H1 (cell line): ENCODE results near the gene CKB.

ENCODE experiments used
- ATF3 ChIP-seq: IDR thresholded peaks from 2 replicates; pipeline ENCODE4 v1.6.1; 2011; ENCODE audit warnings: low read depth, mild to moderate bottlenecking, low read length; ENCODE audit not compliant: insufficient read depth
- BRCA1 ChIP-seq: IDR thresholded peaks from 2 replicates; pipeline ENCODE4 v1.6.1; 2012; ENCODE audit warnings: low read depth, low read length, improper control_type of control experiment
- CEBPB ChIP-seq: IDR thresholded peaks from 2 replicates; pipeline ENCODE4 v1.6.1; 2012; ENCODE audit warnings: low read depth, low read length
- EP300 ChIP-seq, 2 experiments: IDR thresholded peaks; 1 replicate in 1 of 2; 2 replicates in 1 of 2; pipeline ENCODE4 v1.6.1; 2011 to 2012; ENCODE audit warnings: low read depth in 2 of 2, low read length in 2 of 2, mild to moderate bottlenecking in 2 of 2, borderline replicate concordance in 1 of 2, inconsistent platforms in 1 of 2, moderate library complexity in 1 of 2
- POLR2A ChIP-seq, 2 experiments: IDR thresholded peaks; 1 replicate in 1 of 2; 2 replicates in 1 of 2; pipeline ENCODE4 v1.6.1; 2011; ENCODE audit warnings: low read depth in 2 of 2, low read length in 2 of 2, mild to moderate bottlenecking in 2 of 2; ENCODE audit errors: control extremely low read depth in 1 of 2
- RAD21 ChIP-seq, 2 experiments: IDR thresholded peaks in 1 of 2; conservative IDR thresholded peaks in 1 of 2; 2 replicates each; pipeline ENCODE4 v1.6.1; 2011; ENCODE audit warnings: low read depth in 2 of 2, low read length in 2 of 2, improper control_type of control experiment in 1 of 2, inconsistent platforms in 1 of 2, mild to moderate bottlenecking in 1 of 2, moderate library complexity in 1 of 2
- RFX5 ChIP-seq: IDR thresholded peaks from 2 replicates; pipeline ENCODE4 v1.6.1; 2011; ENCODE audit warnings: low read depth, low read length, improper control_type of control experiment, borderline replicate concordance
- TF ChIP-seq, protein P1 (sequence below), 3 experiments: IDR thresholded peaks; 1 replicate in 2 of 3; 2 replicates in 1 of 3; pipeline versions ENCODE4 v1.5.1 to v1.6.1; 2011; ENCODE audit warnings: low read length in 3 of 3, mild to moderate bottlenecking in 3 of 3, inconsistent platforms in 2 of 3, low read depth in 1 of 3, moderate library complexity in 1 of 3; ENCODE audit not compliant: insufficient read depth in 1 of 3; ENCODE audit errors: control extremely low read depth in 1 of 3
- TF ChIP-seq, protein P2 (sequence below): IDR thresholded peaks from 2 replicates; pipeline ENCODE4 v1.6.1; 2012; ENCODE audit warnings: inconsistent platforms
- TF ChIP-seq, protein P3 (sequence below): IDR thresholded peaks from 2 replicates; pipeline ENCODE4 v1.6.1; 2012; ENCODE audit warnings: low read length, inconsistent platforms

DNA sequence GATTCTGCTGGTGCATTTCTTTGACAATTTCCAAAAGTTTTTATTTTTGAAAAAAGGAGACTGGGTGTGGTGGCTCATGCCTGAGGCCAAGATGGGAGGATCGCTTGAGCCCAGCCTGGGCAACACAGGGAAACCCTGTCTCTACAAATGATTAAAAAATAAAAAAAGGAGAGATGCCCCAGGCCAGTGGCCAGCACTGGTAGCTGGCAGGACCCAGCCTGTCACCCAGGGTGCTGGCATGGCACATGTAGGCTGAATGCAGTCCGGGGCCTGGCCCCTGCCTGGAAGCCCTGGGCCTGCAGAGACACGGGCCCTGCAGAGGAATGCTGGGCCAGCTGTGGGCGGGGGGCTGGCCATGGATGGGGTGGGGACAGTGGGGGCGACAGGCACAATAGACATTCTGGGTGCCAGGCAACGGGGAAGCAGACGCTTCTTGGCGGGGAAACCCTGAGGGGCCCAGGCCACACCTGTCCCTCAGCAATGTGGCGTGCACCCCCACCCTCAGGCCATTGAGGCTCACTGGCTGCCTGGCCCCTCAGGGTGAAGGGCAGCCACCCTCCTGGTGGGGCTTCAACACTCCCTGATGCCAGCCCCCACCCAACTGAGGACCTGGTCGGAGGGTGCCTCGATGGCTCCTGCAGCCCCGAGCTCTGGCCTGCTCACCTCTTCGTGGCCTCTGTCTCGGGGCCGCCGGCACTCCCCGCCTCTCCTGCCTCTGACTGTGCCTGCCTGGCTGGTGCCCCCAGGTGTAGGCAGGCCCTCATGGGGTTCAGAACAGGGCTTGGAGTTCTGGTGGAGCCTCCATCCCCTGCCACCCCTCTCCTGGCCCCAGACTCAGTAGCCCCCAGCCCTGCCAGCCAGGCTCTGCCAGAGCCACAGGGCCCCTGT lies 18.4 kb upstream of the CKB start:
- TF ChIP-seq, protein P1, sequence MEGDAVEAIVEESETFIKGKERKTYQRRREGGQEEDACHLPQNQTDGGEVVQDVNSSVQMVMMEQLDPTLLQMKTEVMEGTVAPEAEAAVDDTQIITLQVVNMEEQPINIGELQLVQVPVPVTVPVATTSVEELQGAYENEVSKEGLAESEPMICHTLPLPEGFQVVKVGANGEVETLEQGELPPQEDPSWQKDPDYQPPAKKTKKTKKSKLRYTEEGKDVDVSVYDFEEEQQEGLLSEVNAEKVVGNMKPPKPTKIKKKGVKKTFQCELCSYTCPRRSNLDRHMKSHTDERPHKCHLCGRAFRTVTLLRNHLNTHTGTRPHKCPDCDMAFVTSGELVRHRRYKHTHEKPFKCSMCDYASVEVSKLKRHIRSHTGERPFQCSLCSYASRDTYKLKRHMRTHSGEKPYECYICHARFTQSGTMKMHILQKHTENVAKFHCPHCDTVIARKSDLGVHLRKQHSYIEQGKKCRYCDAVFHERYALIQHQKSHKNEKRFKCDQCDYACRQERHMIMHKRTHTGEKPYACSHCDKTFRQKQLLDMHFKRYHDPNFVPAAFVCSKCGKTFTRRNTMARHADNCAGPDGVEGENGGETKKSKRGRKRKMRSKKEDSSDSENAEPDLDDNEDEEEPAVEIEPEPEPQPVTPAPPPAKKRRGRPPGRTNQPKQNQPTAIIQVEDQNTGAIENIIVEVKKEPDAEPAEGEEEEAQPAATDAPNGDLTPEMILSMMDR (IDR thresholded peaks at IDR 0.05; ENCODE audit: control extremely low read depth in 1 of 3, insufficient read depth in 1 of 3, low read depth in 1 of 3, low read length in 3 of 3) = no peak
- TF ChIP-seq, protein P2, sequence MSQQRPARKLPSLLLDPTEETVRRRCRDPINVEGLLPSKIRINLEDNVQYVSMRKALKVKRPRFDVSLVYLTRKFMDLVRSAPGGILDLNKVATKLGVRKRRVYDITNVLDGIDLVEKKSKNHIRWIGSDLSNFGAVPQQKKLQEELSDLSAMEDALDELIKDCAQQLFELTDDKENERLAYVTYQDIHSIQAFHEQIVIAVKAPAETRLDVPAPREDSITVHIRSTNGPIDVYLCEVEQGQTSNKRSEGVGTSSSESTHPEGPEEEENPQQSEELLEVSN = no peak
- TF ChIP-seq CEBPB = no peak
- no peak for TF ChIP-seq RFX5
- TF ChIP-seq RAD21 (IDR thresholded peaks at IDR 0.05 in 1 of 2, conservative IDR thresholded peaks at IDR 0.05 in 1 of 2; ENCODE audit: low read depth in 2 of 2, low read length in 2 of 2) = no peak
- TF ChIP-seq, protein P3, sequence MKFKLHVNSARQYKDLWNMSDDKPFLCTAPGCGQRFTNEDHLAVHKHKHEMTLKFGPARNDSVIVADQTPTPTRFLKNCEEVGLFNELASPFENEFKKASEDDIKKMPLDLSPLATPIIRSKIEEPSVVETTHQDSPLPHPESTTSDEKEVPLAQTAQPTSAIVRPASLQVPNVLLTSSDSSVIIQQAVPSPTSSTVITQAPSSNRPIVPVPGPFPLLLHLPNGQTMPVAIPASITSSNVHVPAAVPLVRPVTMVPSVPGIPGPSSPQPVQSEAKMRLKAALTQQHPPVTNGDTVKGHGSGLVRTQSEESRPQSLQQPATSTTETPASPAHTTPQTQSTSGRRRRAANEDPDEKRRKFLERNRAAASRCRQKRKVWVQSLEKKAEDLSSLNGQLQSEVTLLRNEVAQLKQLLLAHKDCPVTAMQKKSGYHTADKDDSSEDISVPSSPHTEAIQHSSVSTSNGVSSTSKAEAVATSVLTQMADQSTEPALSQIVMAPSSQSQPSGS = no peak
- TF ChIP-seq POLR2A (IDR thresholded peaks at IDR 0.05; ENCODE audit: control extremely low read depth in 1 of 2, low read depth in 2 of 2, low read length in 2 of 2) = no peak
- TF ChIP-seq BRCA1 = no peak
- TF ChIP-seq EP300 (IDR thresholded peaks at IDR 0.05; ENCODE audit: borderline replicate concordance in 1 of 2, low read depth in 2 of 2, low read length in 2 of 2) = no peak
- TF ChIP-seq ATF3 = no peak
